Measurements from ENCODE around the gene RAB6B. TPM values are rescaled to one million over a fixed set of nuclear protein-coding genes. Genes with fewer than 3 reads are reported as not detected.
A peak's percentile ranks its signal among the peaks of the same experiment; 100 is the strongest.

Gene RAB6B
- total RNA-seq, 1 experiment from 2014 or later = 18.0 TPM

DNA sequence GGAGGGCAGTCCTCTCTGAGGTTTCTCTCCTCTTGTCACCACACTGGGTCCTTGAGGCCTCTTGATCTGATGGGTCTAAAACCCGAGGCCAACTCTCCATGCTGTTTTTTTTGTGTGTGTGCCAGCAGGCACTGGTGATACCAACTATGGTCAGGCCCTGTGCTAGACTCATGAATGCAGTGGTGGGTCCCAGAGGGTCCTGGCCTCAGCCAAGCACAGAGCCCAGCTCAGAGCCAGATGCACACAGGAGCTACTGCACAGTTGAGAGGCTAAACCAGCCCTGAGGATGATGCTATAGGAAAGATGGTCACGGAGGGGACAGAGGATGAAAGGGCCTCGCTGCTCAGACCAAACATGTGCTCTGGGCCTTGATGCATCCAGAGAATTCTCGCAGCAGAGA is 33.5 kb downstream of the RAB6B start:
- H3K36me3 Mint-ChIP-seq = no peaks in the 10 kb centered on the region
- ATAC-seq (no peak), DNase-seq (ENCODE audit: low spot score) (no peak)
- no peaks in the 10 kb centered on the region for H3K27me3 Mint-ChIP-seq (ENCODE audit: low read depth)
- H3K27ac Mint-ChIP-seq = no peak overlapping the region
- 0 out of 2 replicates have a peak, but pooled peaks cover 3% of the 10 kb centered on the region for H3K4me1 Mint-ChIP-seq
- no peak for TF ChIP-seq ZNF232 (CRISPR knock-in tag; IDR thresholded peaks at IDR 0.05)
- no peak for TF ChIP-seq ZNF263 (CRISPR knock-in tag; IDR thresholded peaks at IDR 0.05; ENCODE audit: low read depth)
- TF ChIP-seq, protein P1, sequence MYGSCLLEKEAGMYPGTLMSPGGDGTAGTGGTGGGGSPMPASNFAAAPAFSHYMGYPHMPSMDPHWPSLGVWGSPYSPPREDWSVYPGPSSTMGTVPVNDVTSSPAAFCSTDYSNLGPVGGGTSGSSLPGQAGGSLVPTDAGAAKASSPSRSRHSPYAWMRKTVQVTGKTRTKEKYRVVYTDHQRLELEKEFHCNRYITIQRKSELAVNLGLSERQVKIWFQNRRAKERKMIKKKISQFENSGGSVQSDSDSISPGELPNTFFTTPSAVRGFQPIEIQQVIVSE (CRISPR knock-in tag; IDR thresholded peaks at IDR 0.05; ENCODE audit: borderline replicate concordance) = no peak
- no peak for TF ChIP-seq JAZF1 (CRISPR knock-in tag; IDR thresholded peaks at IDR 0.05)
- ChIA-PET CTCF (no interaction called here), POLR2A (no interaction called here)
- no peak overlapping the region for H3K4me3 Mint-ChIP-seq
- no peaks in the 10 kb centered on the region for H3K9me3 Mint-ChIP-seq

DNA sequence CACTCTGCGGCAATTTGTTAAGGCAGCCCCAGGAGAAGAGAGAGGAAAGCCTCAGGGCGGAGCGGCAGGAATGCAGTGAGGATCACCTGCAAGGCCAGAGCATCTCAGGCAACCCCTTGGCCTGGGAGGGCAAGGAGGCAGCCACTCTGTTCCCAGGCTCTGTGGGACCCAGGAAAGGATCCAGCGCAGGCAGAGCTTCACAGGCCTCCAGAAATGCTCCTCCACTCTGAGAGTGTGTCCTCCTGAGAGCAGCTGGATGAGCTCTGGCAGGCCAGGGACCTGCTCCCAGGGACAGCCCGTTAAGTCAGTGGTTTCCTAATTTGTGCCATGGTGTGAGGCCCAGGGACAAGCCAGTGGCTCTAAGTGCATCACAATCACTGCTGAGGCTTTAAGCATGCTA is 35.2 kb downstream of the RAB6B start:
- no peaks in the 10 kb centered on the region for H3K36me3 Mint-ChIP-seq
- ATAC-seq = peak; percentile 33; the same call in 1 of the 2 replicates
- H3K4me1 Mint-ChIP-seq = peaks cover 9% of the 10 kb centered on the region
- no peak overlapping the region for H3K4me3 Mint-ChIP-seq
- H3K27ac Mint-ChIP-seq = no peak overlapping the region
- ChIA-PET POLR2A (no interaction called here), CTCF (interaction anchor here (0.6 kb wide), 1 partner anchor 62 kb away, joined by 8 read pairs; no protein-coding TSS in a partner anchor)
- no peaks in the 10 kb centered on the region for H3K27me3 Mint-ChIP-seq (ENCODE audit: low read depth)
- no peaks in the 10 kb centered on the region for H3K9me3 Mint-ChIP-seq
- TF ChIP-seq MXD4 (CRISPR knock-in tag; IDR thresholded peaks at IDR 0.05; ENCODE audit: borderline replicate concordance) = no peak
- no peak for TF ChIP-seq ZNF219 (CRISPR knock-in tag; IDR thresholded peaks at IDR 0.05; ENCODE audit: borderline replicate concordance)
- no peak for TF ChIP-seq NFE2L1 (CRISPR knock-in tag; IDR thresholded peaks at IDR 0.05)
- TF ChIP-seq ZNF425 (CRISPR knock-in tag; conservative IDR thresholded peaks at IDR 0.05) = no peak
- TF ChIP-seq, protein P2, sequence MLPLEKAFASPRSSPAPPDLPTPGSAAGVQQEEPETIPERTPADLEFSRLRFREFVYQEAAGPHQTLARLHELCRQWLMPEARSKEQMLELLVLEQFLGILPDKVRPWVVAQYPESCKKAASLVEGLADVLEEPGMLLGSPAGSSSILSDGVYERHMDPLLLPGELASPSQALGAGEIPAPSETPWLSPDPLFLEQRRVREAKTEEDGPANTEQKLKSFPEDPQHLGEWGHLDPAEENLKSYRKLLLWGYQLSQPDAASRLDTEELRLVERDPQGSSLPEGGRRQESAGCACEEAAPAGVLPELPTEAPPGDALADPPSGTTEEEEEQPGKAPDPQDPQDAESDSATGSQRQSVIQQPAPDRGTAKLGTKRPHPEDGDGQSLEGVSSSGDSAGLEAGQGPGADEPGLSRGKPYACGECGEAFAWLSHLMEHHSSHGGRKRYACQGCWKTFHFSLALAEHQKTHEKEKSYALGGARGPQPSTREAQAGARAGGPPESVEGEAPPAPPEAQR (CRISPR knock-in tag; IDR thresholded peaks at IDR 0.05) = no peak
- TF ChIP-seq ZNF423 (CRISPR knock-in tag; IDR thresholded peaks at IDR 0.05) = no peak
- no peak for TF ChIP-seq MAX (CRISPR knock-in tag; IDR thresholded peaks at IDR 0.05)
- TF ChIP-seq ZBTB43 (CRISPR knock-in tag; IDR thresholded peaks at IDR 0.05) = no peak
- TF ChIP-seq, protein P3, sequence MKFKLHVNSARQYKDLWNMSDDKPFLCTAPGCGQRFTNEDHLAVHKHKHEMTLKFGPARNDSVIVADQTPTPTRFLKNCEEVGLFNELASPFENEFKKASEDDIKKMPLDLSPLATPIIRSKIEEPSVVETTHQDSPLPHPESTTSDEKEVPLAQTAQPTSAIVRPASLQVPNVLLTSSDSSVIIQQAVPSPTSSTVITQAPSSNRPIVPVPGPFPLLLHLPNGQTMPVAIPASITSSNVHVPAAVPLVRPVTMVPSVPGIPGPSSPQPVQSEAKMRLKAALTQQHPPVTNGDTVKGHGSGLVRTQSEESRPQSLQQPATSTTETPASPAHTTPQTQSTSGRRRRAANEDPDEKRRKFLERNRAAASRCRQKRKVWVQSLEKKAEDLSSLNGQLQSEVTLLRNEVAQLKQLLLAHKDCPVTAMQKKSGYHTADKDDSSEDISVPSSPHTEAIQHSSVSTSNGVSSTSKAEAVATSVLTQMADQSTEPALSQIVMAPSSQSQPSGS (CRISPR knock-in tag; IDR thresholded peaks at IDR 0.05; ENCODE audit: borderline replicate concordance, low read depth) = no peak
- TF ChIP-seq RELA (CRISPR knock-in tag; IDR thresholded peaks at IDR 0.05; ENCODE audit: borderline replicate concordance) = no peak
- no peak for TF ChIP-seq JUN (CRISPR knock-in tag; IDR thresholded peaks at IDR 0.05)
- DNase-seq (ENCODE audit: low spot score) = no peak
